SU-DHL-6 (cell line): ENCODE measurements around the gene FAM83G.

Experiments used
- H2AFZ ChIP-seq: fragments of 200-600 bp; sonication (generic); 2 replicates; pipeline ENCODE4 v1.6.1; 2014; ENCODE audit warnings: low read depth, mild to moderate bottlenecking, moderate library complexity, mixed read lengths, antibody characterized with exemption, low read length; ENCODE audit not compliant: severe bottlenecking
- H3F3A ChIP-seq: fragments of 200-600 bp; shearing (Covaris generic); 2 replicates; pipeline ENCODE4 v1.6.0; 2016; ENCODE audit warnings: antibody characterized with exemption, mild to moderate bottlenecking; ENCODE audit not compliant: insufficient read depth
- H3K27ac ChIP-seq: fragments of 200-600 bp; sonication (generic); 2 replicates; pipeline ENCODE4 v1.5.1; 2016; ENCODE audit warnings: low read depth, mild to moderate bottlenecking, low read length, moderate library complexity, mixed read lengths
- H3K27me3 ChIP-seq: fragments of 200-600 bp; sonication (generic), shearing (Covaris generic); 2 replicates; pipeline ENCODE4 v1.6.0; 2014; ENCODE audit warnings: mild to moderate bottlenecking, low read length
- H3K36me3 ChIP-seq: fragments of 200-600 bp; sonication (generic); 2 replicates; pipeline ENCODE4 v1.6.1; 2014; ENCODE audit warnings: mild to moderate bottlenecking, low read length, mixed read lengths
- H3K4me2 ChIP-seq: fragments of 300-600, 200-600 bp; shearing (Covaris generic), sonication (generic); 2 replicates; pipeline ENCODE4 v1.6.0; 2014; ENCODE audit warnings: low read length, low read depth, mild to moderate bottlenecking; ENCODE audit not compliant: poor library complexity, severe bottlenecking
- H3K4me3 ChIP-seq: fragments of 200-600 bp; sonication (generic); 2 replicates; pipeline ENCODE4 v1.5.1; 2014; ENCODE audit warnings: antibody characterized with exemption, low read length, mild to moderate bottlenecking, mixed read lengths; ENCODE audit not compliant: insufficient read depth, poor library complexity, severe bottlenecking
- H3K79me2 ChIP-seq: fragments of 200-600 bp; sonication (generic); 2 replicates; pipeline ENCODE4 v1.6.1; 2014; ENCODE audit warnings: mild to moderate bottlenecking, low read length, moderate library complexity; ENCODE audit not compliant: insufficient read depth
- H3K9ac ChIP-seq: fragments of 200-600 bp; sonication (generic); 2 replicates; pipeline ENCODE4 v1.7.0; 2014; ENCODE audit warnings: mild to moderate bottlenecking, low read length
- H3K9me2 ChIP-seq: fragments of 200-600 bp; sonication (generic); replicated peaks from 2 replicates; pipeline ENCODE4 v1.6.1; 2014; ENCODE audit warnings: low read length; ENCODE audit not compliant: insufficient read depth
- H3K9me3 ChIP-seq: fragments of 200-600 bp; sonication (generic); 2 replicates; pipeline ENCODE4 v1.6.1; 2014; ENCODE audit warnings: low read length, mixed read lengths; ENCODE audit not compliant: insufficient read depth
- H4K20me1 ChIP-seq: fragments of 200-600 bp; sonication (generic); 2 replicates; pipeline ENCODE4 v1.6.1; 2014; ENCODE audit warnings: low read depth, mild to moderate bottlenecking, antibody characterized with exemption, low read length, moderate library complexity, mixed read lengths
- CTCF ChIP-seq: fragments of 200-600 bp; sonication (generic); IDR thresholded peaks from one replicate; pipeline ENCODE4 v1.5.1; 2017; ENCODE audit warnings: antibody characterized with exemption, mild to moderate bottlenecking, low read length, moderate library complexity; ENCODE audit not compliant: insufficient read depth, poor library complexity, severe bottlenecking
- EZH2phosphoT487 ChIP-seq: fragments of 200-600 bp; sonication (generic), shearing (Covaris generic); conservative IDR thresholded peaks from 2 replicates; pipeline ENCODE4 v1.6.1; 2018; ENCODE audit warnings: mild to moderate bottlenecking, antibody characterized with exemption, low read length, moderate library complexity, mixed read lengths

FAM83G gene

GRCh38 chr17:18968945-18969887 is 35.3 kb downstream of the FAM83G start:
- Histone ChIP-seq H3K27ac (no peak overlapping the region), H3K9me3 (no peaks in the 10 kb centered on the region), H3K79me2 (no peaks in the 10 kb centered on the region), H3K36me3 (no peaks in the 10 kb centered on the region), H3K4me2 (no peak overlapping the region), H3K9ac (no peak overlapping the region), H4K20me1 (no peaks in the 10 kb centered on the region), H3K27me3 (no peaks in the 10 kb centered on the region), H3K4me3 (no peak overlapping the region), H3K9me2 (no peaks in the 10 kb centered on the region), H3F3A (no peaks in the 10 kb centered on the region), H2AFZ (no peak overlapping the region)
- TF ChIP-seq EZH2phosphoT487 (no peak), CTCF (no peak)

GRCh38 chr17:18968345-18968744 is 36.2 kb downstream of the FAM83G start:
- no peak overlapping the region for H3K27ac ChIP-seq
- no peaks in the 10 kb centered on the region for H3K9me2 ChIP-seq
- H3K4me2 ChIP-seq, result no peak overlapping the region
- no peak overlapping the region for H3K9ac ChIP-seq
- H4K20me1 ChIP-seq, result no peaks in the 10 kb centered on the region
- H3K79me2 ChIP-seq, result no peaks in the 10 kb centered on the region
- no peak for TF ChIP-seq CTCF
- no peak for TF ChIP-seq EZH2phosphoT487
- no peaks in the 10 kb centered on the region for H3K36me3 ChIP-seq
- no peaks in the 10 kb centered on the region for H3K27me3 ChIP-seq
- H3F3A ChIP-seq, result no peaks in the 10 kb centered on the region
- no peak overlapping the region for H2AFZ ChIP-seq
- H3K4me3 ChIP-seq, result no peak overlapping the region
- H3K9me3 ChIP-seq, result no peaks in the 10 kb centered on the region

- H3K36me3 ChIP-seq, result no peaks in the 10 kb centered on the region
- TF ChIP-seq CTCF (no peak), EZH2phosphoT487 (no peak)
- H3K27me3 ChIP-seq, result no peaks in the 10 kb centered on the region
- H3K4me3 ChIP-seq, result no peak overlapping the region
- no peaks in the 10 kb centered on the region for H3K9me2 ChIP-seq
- no peak overlapping the region for H3K9ac ChIP-seq
- H2AFZ ChIP-seq, result no peak overlapping the region
- H3K27ac ChIP-seq, result no peak overlapping the region
- H4K20me1 ChIP-seq, result no peaks in the 10 kb centered on the region
- no peaks in the 10 kb centered on the region for H3F3A ChIP-seq
- H3K4me2 ChIP-seq, result no peak overlapping the region
- H3K79me2 ChIP-seq, result no peaks in the 10 kb centered on the region
- H3K9me3 ChIP-seq, result no peaks in the 10 kb centered on the region
Measured at GRCh38 chr17:18967916-18968315, 36.6 kb downstream of the FAM83G start.
